Right atrium auricular region (tissue), 2 donors: ENCODE data around the gene KRT31. TPM values are rescaled to one million over a fixed set of nuclear protein-coding genes. Genes with fewer than 3 reads are reported as not detected.

Experiments used
- DNase-seq: peaks from one replicate; pipeline ENCODE4 v3.0.0-alpha.2; 2019; ENCODE audit warnings: low spot score
- H3K27ac ChIP-seq, 2 donors: fragments of 200-600 bp; sonication (generic); 1 replicate in 1 of 2; 2 replicates in 1 of 2; pipeline ENCODE4 v1.5.1; 2016 to 2019
- H3K27me3 ChIP-seq, 2 donors: fragments of 200-600 bp; sonication (generic); one replicate each; pipeline versions ENCODE4 v1.5.1 to v1.6.0; 2017 to 2019
- H3K36me3 ChIP-seq: fragments of 200-600 bp; sonication (generic); one replicate; pipeline ENCODE4 v1.5.1; 2016
- H3K4me1 ChIP-seq, 2 donors: fragments of 200-600 bp; sonication (generic); one replicate each; pipeline versions ENCODE4 v1.5.1 to v1.6.0; 2017 to 2019
- H3K4me3 ChIP-seq, 2 donors: fragments of 200-600 bp; sonication (generic); 1 replicate in 1 of 2; 2 replicates in 1 of 2; pipeline ENCODE4 v1.5.1; 2017 to 2019; ENCODE audit warnings: mild to moderate bottlenecking in 1 of 2, moderate library complexity in 1 of 2
- H3K9me3 ChIP-seq, 2 donors: fragments of 200-600 bp; sonication (generic); one replicate each; pipeline ENCODE4 v1.5.1; 2019
- total RNA-seq, 2 donors: library from RNA; depleted of rRNA; stranded (reverse); fragments of >200 nt; gene quantifications; one replicate each; pipeline ENCODE4 v1.1.0, GENCODE V29; 2016
- TF ChIP-seq, protein P1 (sequence below), 2 donors: fragments of 200-600 bp; sonication (generic); IDR thresholded peaks; one replicate each; pipeline ENCODE4 v1.5.1; 2019; ENCODE audit warnings: antibody characterized with exemption in 2 of 2

The KRT31 gene
- total RNA-seq, 2 donors from 2014 or later: not detected

DNA sequence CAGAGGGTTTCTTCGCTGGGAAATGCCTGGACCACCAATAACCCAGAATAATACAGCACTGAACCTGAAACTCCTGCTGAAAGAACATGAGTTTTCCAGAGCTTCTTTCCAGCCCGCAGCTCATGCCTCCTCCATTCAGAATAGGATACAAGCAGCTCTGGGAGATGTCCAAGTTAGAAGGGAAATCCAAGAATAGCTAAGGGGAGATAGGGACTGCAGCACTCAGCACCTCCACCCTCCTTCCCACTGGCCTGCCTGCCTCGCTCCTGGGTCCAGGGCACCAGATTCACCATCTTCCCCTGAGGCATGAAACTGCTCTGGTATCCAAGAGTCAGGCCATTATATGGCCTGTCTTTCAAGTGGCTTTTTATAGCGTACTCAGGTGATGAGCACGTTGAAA lies 4.1 kb downstream of the KRT31 start:
- no peak for DNase-seq
- Histone ChIP-seq H3K27me3 (no peaks in the 10 kb centered on the region), H3K4me3 (no peak overlapping the region), H3K9me3 (no peaks in the 10 kb centered on the region), H3K27ac (no peak overlapping the region), H3K36me3 (no peaks in the 10 kb centered on the region), H3K4me1 (peaks cover 0 to 9% of the 10 kb centered on the region in 2 donors)
- TF ChIP-seq, protein P1, sequence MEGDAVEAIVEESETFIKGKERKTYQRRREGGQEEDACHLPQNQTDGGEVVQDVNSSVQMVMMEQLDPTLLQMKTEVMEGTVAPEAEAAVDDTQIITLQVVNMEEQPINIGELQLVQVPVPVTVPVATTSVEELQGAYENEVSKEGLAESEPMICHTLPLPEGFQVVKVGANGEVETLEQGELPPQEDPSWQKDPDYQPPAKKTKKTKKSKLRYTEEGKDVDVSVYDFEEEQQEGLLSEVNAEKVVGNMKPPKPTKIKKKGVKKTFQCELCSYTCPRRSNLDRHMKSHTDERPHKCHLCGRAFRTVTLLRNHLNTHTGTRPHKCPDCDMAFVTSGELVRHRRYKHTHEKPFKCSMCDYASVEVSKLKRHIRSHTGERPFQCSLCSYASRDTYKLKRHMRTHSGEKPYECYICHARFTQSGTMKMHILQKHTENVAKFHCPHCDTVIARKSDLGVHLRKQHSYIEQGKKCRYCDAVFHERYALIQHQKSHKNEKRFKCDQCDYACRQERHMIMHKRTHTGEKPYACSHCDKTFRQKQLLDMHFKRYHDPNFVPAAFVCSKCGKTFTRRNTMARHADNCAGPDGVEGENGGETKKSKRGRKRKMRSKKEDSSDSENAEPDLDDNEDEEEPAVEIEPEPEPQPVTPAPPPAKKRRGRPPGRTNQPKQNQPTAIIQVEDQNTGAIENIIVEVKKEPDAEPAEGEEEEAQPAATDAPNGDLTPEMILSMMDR (IDR thresholded peaks at IDR 0.05): no peak

DNA sequence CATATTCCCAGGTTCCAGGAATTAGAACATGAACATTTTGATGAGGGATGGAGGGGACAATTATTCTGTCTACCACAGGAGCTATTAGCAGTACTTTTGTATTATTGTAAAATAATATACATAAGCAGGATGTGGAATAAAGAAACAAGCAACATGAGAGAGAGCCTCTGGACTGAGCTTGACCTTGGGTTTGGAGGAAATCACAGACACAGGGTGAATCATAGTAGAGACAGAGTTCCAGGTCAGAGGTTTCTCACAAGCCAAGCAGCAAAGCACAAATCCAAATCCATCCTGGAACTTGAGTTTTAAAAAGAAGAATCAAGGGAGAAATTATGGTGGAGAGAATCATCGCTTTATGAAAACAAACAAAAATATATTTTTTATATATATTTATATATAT lies 5.1 kb downstream of the KRT31 start:
- TF ChIP-seq, protein P1 (IDR thresholded peaks at IDR 0.05): no peak
- no peak for DNase-seq
- H3K4me1 ChIP-seq: peaks cover 0 to 9% of the 10 kb centered on the region in 2 donors
- no peak overlapping the region for H3K27ac ChIP-seq
- no peaks in the 10 kb centered on the region for H3K36me3 ChIP-seq
- H3K4me3 ChIP-seq: no peak overlapping the region
- peaks cover 0 to 3% of the 10 kb centered on the region in 2 donors for H3K9me3 ChIP-seq
- H3K27me3 ChIP-seq: no peaks in the 10 kb centered on the region

DNA sequence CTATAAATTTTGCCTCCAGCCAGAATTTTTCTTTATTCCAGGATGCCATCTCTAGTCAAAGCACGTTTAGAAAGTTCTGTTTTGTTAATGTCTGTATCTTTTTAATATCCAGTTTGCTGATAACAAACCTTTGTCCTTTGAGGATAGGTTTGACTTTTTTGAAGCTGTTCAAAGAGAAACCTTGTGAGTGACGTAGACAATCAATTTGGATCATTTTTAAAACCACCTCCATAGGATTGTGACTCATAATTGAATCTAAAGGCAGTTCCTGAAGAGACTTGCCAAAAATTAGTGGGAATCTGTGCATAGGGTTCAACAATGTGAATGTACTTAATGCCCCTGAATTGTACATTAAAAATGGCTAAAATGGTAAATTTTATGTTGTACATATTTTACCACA lies 5.9 kb downstream of the KRT31 start:
- DNase-seq: no peak
- no peaks in the 10 kb centered on the region for H3K36me3 ChIP-seq
- peaks cover 0 to 10% of the 10 kb centered on the region in 2 donors for H3K9me3 ChIP-seq
- TF ChIP-seq, protein P1 (IDR thresholded peaks at IDR 0.05): no peak
- H3K4me3 ChIP-seq: no peak overlapping the region
- H3K4me1 ChIP-seq: peaks cover 0 to 9% of the 10 kb centered on the region in 2 donors
- no peaks in the 10 kb centered on the region for H3K27me3 ChIP-seq
- no peak overlapping the region for H3K27ac ChIP-seq

DNA sequence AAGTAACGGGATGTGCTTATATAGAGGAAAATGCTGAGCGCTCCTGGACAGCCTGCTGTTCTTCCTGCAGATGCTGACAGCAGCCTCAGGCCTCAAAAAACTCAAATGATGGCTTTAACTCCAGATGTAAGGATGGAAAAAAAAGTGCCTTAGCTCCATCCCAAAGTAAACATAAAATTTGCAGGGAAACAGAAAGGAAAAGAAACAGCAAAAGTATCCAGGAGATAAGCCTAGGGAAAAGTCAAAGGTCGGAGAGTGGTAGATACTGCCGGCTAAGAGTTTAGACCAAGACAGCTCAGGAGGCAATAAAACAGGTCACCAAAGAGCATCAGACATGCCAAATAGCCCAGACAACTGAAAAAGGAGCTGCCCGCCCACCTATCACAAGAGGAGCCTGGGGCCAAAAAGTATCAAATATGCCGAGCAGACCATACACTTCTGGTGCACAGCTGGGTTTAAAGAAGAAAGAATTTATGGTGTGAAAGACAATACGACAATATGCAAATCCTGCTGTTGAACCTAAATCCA lies 6.9 kb downstream of the KRT31 start:
- Histone ChIP-seq H3K4me1 (peaks cover 0 to 9% of the 10 kb centered on the region in 2 donors), H3K27ac (no peak overlapping the region), H3K9me3 (peaks cover 0 to 21% of the 10 kb centered on the region in 2 donors), H3K36me3 (no peaks in the 10 kb centered on the region), H3K4me3 (no peak overlapping the region), H3K27me3 (no peaks in the 10 kb centered on the region)
- no peak for DNase-seq
- TF ChIP-seq, protein P1 (IDR thresholded peaks at IDR 0.05): no peak

DNA sequence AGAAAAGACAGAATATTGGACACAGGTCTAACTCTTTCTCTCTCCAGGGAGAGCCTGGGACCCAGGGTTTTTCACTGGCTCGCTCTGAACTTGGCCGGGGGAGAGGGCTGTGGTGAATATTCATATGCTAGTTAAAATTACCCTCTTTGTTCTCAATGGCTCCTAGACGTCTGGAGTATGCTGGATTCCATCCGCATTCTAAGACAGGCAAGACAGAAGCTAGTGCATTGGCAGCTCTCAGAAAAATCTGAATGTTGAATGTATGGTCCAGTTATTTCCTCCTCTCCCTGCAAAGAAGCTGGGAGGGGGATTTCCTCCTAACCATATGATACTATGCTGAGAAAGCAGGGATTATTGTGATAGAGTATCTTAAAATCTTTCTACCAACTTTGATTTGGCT lies 9.7 kb downstream of the KRT31 start:
- Histone ChIP-seq H3K9me3 (peaks cover 0 to 27% of the 10 kb centered on the region in 2 donors), H3K27me3 (no peaks in the 10 kb centered on the region), H3K4me3 (no peak overlapping the region), H3K4me1 (no peaks in the 10 kb centered on the region), H3K27ac (no peak overlapping the region), H3K36me3 (no peaks in the 10 kb centered on the region)
- TF ChIP-seq, protein P1 (IDR thresholded peaks at IDR 0.05): no peak
- no peak for DNase-seq

DNA sequence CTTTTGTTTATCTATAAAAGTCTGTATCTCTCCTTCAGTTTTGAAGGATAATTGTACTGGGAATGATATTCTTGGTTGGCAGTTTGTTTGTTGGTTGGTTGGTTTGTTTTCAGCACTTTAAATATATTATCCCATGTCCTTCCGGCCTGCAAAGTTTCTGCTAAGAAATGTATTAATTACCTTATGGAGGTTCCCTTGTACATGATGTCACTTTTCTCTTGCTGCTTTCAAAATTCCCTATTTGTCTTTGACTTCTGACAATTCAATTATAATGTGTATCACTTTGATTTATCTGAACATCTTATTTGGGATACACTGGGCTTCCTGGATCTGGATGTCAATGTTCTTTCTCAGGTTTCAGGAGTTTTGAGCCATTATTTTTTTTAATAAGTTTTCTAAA lies 11.2 kb downstream of the KRT31 start:
- H3K4me3 ChIP-seq: no peak overlapping the region
- DNase-seq: no peak
- peaks cover 0 to 27% of the 10 kb centered on the region in 2 donors for H3K9me3 ChIP-seq
- H3K27me3 ChIP-seq: no peaks in the 10 kb centered on the region
- TF ChIP-seq, protein P1 (IDR thresholded peaks at IDR 0.05): no peak
- H3K27ac ChIP-seq: no peak overlapping the region
- no peaks in the 10 kb centered on the region for H3K36me3 ChIP-seq
- no peaks in the 10 kb centered on the region for H3K4me1 ChIP-seq
